Stimulated activated CD8-positive, alpha-beta memory T cell treated with anti-CD3 and anti-CD28 coated beads, Interleukin-2, amount 100 ng/mL, for 48 hours (primary cell): ENCODE results near the gene DGKG.

Experiments
- DNase-seq, 2 donors: peaks; one replicate each; pipeline ENCODE4 v3.0.0-alpha.2; 2020; ENCODE audit warnings: low read depth in 2 of 2

The DGKG gene

DNA sequence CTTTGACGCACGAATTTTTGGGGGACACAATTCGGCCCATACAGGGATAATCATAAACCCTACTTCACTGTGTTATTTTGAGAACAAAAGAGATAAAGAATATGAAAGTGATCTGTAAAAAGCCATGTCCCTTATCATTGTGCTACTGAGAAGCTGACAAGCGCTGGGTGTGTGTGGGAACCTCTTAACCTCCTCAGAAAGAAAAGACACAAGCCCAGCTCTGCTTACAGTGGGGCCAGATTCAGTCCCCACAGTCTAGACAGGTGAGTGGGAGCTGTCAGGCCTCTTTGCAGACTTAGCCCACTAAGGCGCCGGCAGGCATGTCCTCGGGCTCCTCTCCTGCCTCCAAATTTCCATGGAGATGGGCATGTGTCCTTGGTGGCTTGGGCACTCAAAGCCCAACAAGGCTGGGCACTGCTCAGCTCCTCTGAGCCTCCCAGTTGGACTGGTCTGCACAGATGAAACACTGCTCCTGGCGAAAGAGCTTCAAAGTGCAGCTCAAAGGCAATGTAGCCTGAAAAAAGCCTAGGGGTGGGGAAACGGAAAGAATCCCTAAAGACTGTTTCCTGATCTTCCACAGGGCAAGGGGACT lies 188.7 kb downstream of the DGKG start:
- no peak for DNase-seq

DNA sequence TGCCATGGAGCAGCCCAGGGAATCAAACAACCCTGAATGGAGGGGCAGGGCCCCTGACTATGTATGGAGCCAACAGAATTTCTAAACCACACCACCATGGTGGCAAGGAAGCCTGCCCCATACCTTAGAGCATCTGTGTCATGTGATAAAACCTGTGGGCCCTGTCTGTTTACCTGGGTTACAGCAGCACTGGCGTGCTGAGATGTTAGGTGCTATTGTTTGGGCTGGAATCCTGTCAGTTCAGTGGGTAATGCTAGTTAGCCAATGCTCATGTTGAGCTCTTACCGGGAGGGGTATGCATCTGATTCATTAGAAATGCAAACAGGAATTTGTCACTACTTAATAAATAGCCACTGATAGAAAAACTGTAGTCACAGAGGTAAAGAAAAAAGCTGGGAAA lies 189.7 kb downstream of the DGKG start:
- no peak for DNase-seq

DNA sequence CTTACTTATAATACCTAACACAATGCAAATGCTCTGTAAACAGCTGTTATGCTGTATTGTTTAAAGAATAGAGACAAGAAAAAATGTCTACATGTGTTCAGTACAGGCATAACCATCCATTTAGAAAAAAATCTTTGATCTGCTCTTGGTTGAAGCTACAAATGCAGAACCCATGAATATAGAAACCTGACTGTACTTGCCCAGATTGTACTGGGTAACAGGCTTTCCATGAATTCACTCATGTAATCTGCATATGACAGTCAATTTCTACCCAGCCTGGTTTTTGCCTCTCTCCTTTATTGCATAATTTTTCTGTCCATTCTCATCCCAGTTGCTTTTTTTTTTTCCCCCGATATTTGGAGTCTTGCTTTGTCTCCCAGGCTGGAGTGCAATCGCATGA lies 190.5 kb downstream of the DGKG start:
- DNase-seq = no peak

DNA sequence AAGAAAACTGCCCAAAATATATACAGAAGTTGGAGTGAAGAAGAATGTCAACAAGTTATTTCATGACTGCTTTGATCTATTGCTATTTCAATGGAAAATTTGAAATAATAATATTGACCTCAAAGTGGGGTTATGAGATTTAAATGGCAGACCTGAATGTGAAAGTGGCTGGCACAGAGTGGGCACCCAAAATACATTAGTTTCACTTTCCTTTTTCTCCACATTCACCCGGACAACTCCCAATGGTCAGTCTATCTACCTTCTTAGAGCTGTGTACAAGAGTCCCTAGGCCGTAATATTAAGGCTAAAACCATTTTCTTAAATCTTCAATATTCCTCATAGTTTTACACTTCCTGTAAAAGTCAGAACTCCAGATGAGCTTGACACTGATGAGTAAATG lies 191.5 kb downstream of the DGKG start:
- no peak for DNase-seq

DNA sequence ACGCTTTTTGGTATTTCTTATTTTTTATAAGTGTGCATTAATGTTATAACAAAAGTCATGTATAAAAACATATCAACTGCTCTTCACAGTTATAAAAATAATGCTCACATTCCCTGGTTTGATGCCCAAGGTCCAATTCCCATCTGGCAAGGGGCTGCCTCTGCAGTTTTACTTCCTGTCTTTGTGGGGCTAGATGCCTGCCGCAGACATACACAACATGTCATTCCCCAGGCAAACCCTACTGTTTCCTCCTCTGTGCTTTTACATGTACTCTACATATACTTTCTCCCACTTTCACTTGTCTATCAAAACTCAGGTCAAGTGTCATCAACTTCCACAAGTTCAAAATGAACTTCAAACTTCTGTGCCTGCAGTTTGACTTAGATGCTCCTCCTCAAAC lies 192.7 kb downstream of the DGKG start:
- DNase-seq = no peak

DNA sequence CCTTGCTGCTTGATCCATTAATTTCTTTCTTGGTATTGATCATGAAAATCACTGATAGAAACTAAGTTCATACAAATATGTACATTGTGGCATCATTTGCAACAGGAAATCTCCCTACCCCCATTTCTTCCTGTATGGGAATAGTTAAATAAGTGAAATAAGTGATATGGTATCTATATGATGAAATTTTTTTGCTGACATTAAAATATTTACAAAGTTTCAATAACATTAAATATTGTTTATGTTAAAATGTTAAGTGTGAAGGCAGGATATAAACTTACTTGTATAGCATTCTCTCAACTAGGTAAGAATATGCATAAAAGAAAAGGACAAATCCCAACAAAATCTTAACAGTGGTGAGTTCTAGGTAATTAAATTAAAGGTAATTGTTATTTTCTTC lies 193.1 kb downstream of the DGKG start:
- DNase-seq = no peak

DNA sequence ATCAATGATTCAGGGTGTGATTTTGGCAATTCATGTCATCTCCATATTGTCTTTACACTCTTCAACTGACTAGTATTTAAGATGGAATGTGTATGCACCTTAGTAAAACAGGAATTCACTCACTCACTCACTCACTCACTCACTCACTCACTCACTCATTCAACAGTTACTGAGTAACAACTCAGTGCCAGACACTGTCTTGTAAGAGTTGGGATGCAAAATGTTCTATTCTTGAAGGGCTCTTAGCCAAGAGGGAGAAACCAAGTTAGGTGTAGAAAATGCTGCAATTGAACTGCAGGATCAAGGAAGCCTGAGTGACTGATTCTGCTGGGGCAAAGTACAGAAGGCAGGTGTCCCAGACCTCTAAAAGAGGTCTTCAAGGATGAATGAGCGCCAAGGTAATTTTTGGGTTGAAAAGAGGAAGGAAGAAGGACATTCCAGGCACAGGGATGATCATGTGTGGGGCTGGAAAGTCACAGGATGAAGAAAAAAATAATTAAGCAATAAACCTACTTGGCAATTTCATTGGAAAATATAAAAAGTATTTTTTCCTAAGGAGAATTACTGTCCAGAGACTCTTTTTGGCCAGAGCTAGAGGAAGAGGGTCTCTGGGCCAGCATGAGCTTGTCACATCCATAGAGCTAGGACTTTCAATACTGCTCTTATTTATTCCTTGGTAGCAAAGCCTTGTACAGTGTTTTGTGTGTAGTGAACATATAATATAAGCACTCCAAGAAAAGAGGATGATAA lies 194.2 kb downstream of the DGKG start:
- DNase-seq = no peak

DNA sequence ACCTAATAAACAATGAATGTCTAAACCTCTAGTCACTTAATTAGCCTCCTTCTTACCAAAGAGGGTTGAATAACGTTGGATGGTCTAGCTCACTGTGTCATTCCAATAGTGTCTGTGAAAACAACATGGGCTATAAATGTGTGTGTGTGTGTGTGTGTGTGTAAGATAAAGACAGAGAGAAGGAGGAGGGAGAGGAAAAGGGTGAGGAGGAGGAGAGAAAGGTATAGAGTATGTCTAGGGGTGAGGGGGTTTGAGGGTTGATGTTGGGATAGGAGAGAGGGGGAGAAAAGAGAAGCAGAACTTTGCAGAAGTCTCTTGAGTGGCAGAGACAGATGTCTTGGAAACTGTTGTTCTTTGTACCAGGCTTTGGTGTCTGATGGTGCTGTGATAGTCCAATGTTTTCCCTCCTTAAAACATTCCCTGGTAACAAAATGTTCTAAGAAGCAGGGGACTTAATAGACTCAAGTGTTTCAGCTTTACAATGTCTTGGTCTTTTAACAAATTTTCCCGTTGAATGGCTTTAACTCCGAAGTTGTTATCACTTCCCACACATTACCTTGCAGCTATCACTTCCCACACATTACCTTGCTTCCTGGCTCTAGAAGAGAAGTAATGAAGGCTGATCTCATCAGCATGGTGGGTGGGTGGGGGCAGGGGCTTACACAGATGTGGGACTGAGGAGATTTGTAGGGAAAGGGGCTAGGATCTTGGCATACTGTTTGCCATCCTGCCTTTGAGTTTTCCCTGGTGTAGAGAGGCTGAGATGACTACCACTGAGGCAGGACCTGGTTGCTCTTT lies 195.3 kb downstream of the DGKG start:
- DNase-seq = no peak

DNA sequence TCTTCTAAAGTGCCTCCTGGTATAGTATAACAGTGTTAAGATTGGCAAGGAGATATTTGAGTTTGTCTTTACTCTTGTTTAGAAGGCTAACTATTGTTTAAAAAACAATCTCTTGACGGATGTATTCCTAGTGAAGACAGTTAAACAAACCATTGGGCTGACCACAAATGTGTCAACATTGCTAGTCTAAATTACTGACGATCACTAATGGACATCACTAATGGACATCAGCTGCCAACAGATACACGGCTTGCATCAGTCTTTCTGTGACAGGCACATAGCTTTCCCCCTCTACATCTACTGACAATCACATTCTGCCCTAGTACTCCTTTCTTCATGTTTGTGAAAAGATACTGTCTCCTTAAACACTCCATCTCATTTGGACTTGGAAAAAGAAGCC lies 196.0 kb downstream of the DGKG start:
- no peak for DNase-seq

DNA sequence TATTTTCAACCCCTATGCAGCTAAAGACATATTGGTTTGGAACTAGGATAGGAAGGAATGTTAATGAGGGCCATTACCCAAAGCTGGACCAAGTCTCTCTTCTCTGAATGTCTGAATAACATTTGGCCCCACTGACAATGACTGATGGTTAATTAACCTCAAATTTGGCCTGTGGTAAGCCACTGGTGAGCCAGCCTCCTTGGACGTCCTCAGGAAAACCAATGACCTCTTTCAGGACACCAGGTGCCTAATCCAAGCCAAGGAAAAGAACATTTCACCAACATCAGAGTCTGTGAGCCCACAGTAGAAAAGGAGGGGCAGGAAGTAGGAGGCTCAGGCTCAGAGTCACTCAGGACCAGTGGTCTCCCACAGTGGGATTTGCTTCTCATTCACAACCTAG lies 196.7 kb downstream of the DGKG start:
- no peak for DNase-seq

DNA sequence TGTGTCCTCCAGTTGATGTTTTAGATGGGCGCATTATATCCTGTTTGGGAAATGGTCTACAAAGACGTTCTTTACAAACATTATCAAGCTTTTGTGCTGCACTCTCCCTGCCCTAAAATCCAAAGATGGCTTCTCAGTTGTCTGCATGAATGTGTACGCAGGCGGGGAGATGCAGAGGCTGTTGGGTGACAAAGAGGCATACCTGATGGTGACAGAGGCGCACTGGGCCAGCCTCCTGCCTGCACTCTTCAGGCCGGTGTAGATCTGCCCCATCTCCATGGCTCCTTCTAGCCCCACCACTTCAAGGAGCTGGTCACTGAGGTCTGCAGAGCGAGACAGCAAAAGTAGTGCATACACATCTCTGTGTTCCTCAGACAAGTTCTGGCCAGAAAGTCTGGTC lies 197.3 kb downstream of the DGKG start:
- no peak for DNase-seq

DNA sequence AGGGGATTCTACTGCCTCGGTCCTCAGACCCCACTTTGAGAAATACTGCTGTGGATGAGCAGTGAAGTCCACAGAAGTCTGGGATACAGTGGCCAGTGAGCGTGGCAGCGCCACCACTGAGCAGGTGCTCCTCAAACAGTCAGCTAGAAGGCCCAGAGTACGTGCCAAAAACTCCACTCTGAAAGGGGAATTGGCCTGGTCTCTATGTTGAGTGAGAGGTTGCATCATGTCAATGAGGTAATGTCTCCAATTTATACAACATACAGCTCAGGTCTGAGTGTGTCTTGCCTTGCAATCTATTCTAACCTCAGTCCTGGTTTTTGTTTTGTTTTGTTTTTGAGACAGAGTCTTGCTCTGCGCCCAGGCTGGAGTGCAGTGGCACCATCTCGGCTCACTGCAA lies 199.8 kb downstream of the DGKG start:
- no peak for DNase-seq

DNA sequence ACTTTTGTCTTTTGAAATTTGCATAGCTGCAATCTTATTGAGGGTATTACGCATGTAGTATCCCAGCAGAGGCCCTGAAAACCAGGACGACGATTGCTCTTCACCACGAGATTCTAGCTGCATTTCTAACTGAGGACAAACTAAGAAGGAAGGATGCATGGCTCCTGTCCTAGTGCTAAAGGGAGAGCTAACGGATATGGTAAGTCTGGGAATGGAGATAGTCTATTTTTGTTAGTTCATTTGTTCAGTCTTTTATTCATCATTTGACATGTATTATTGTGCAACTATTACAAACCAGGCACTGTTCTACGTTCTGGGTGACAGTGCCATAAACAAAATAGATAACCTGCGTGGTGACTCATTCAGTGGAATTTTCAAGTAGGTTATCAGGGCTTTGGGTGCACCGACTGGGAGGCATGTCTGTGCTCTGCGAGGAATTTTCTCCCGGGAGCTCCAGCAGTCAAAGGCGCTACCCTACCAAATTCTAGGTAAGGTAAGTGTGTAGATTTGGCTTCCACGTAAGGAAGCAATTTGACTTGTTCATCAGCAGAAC lies 201.3 kb downstream of the DGKG start:
- no peak for DNase-seq

DNA sequence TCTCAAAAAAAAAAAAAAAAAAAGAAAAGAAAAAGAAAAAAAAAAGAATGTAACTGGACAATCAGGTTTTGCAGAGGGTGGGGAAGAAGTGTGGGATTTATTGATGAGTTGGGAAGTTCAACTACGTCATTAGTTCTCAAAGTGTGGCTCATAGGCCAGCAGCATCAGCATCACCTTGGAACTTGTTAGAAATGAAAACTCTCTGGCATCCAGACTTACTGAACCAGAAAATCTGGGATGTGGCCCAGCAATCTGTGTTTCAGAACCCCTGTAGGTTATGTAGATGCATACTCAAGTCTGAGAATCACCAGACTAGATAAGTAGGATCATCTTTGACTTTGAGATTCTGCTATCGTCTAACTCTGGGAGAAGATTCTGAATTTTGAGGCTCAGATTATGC lies 207.4 kb downstream of the DGKG start:
- DNase-seq = no peak

DNA sequence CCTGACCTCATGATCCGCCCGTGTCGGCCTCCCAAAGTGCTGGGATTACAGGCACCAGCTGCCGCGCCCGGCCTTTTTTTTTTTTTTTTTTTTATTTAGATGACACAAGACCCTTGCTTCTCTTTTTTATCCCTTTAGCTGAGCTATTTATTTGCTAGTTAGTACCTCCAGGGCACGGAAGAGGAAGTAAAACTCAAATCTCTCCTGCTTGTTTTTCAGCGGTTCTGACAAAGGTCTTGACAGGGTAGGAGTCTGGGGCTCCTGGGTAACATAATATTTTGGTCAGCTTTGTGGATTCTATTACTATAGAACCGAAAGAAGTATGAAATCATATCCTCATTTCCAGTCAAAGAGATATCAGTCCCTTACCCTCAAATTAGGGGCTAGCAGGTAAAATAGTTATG lies 209.1 kb downstream of the DGKG start:
- DNase-seq = no peak

DNA sequence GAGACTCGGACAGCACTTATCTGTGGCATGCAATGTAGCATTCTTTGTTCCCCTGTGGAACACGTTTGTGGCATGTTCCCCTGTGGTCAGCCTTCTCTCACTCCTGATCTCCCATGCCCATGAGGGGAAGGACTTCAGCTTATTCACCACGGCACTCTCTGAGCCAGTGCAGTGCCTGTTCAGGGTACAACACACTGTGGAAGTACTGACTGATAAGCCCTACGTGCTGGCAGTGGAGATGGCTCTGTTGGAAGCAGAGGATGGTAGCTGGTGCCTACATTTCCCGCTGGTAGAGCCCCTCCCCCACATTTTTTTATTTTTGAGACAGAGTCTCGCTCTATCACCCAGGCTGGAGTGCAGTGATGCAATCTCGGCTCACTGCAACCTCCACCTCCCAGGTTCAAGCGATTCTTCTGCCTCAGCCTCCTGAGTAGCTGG lies 209.7 kb downstream of the DGKG start:
- DNase-seq = no peak

DNA sequence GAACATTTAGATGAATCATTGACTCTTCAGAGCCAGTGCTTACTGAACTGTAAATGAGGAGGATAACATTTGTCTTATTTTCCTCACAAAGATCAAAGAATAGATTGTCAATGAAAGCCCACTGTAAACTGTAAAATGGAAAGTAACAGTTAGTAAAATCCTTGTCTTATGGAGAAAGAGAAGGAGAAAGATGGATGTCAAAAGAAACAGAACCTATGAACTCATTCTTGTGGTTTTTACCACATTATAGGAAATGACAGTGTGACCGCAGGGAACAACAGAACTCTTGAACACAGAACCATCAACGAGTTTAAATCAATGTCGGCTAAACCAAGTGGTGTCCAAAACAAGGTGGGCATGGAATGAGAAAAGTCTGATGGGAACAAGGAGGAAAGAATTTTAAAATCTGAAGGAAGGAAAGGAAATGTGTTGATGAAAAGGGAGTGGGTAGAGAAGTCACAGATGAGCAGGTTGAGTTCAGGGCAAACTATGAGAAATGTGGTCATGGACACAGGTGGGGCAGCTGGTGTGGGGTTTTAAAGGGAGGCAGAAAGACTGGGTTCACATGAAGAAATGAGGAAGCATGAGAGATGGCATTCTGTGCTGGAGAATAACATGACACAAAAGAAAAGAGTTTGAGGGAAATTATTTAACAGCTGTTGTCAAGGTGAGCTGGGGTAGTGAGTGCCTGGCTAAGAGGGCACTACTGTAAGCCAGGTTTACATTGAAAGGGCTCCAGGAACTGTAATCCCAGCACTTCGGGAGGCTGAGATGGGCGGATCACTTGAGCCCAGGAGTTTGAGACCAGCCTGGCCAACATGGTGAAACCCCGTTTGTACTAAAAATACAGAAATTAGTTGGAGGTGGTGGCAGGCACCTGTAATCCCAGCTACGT lies 210.7 kb downstream of the DGKG start:
- no peak for DNase-seq

DNA sequence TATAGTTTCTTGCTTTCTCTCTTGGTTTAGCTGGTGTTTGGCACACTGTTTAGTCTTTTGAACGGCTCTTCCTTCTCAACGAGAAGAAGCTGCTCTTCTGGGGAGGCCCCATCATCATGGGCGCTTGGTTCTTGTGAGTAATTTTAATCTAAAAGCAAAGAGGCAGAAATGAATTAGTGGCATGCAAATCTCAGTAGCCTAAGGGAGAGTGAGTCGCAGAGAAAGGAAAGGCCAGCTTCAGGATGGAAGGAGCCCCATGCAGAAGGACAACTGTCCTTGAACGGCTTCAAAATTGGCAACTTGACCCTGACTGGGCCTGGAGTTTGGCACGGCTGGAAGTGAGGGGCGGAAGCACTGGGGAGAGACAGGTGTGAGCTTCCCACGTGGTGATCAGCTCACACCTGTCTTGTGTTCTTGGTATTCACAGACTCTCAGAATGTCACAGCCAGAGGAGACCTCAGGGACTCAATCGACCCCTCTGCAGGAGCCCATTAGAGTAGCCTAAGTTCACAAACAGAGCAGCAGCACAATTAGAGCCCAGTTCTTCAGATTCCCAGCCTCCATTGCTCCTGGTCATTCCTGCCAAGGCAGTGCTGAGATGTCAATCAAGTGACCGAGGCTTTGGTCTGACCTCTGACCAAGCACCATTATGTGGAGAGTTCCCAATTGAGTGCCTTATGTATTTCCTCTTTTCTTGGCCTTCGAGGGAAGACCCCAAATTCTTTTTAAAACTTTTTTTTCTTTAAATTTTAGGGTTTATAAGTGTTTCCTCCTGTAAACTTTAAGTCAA lies 211.8 kb downstream of the DGKG start:
- no peak for DNase-seq

DNA sequence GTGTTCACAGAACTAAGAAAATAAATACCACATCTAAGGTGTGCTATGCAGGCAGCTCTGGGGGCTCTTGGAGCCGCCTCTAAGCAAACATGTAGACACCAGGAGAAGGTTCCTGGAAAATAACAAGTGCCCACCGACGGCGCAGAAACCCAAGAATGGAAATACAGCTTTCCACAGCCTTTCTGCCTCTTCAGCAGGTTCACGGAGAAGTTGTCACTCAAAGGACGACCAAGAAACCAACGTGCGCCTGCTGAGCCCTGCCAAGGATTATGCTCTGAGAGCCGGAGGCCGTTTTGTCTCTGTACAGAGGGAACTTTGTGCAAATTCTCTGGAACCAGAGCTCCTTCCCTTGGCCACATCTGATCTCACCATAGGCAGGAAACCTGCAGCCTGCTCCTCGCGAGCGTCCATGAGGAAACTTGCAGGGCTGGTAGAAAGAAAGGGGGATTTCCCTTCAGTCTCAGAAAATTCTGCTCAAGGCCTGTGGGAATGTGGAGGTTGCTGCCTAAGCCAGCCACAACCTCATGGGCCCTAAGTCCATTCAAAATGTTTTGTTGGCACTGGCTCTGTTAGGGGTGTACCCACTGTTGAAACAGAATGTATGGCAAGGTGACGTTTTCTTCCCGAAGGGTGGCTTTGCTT lies 212.6 kb downstream of the DGKG start:
- DNase-seq = no peak

DNA sequence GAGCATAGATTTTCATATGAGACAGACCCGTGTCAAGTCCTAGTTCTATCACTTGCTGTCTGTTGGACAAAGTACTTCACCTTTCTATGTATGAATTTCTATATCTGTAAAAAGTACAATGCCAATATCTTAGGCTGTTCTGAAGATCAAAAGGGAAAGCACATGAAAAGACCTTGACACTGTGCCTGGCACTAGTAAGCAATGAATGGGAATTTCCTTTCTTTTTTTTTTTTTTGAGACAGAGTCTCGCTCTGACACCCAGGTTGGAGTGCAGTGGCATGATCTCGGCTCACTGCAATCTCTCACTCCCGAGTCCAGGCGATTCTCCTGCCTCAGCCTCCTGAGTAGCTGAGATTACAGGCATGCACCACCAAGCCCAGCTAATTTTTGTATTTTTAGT lies 217.8 kb downstream of the DGKG start:
- no peak for DNase-seq
